Nephron (organoid): ENCODE measurements around the gene VWA5B1.

Source experiments
- H3K27ac Mint-ChIP-seq, 3 experiments: 2 replicates each; pipeline ENCODE4 v1.8.0; 2020; ENCODE audit warnings: mixed read lengths in 3 of 3, mild to moderate bottlenecking in 2 of 3, moderate library complexity in 1 of 3
- H3K27me3 Mint-ChIP-seq: 2 replicates; pipeline ENCODE4 v1.8.0; 2021; ENCODE audit warnings: low read depth, mild to moderate bottlenecking, moderate library complexity, mixed read lengths
- H3K36me3 Mint-ChIP-seq: 2 replicates; pipeline ENCODE4 v1.8.0; 2020; ENCODE audit warnings: low read depth, mixed read lengths
- H3K4me1 Mint-ChIP-seq: 2 replicates; pipeline ENCODE4 v1.8.0; 2020; ENCODE audit warnings: mixed read lengths
- H3K4me3 Mint-ChIP-seq, 3 experiments: 2 replicates each; pipeline ENCODE4 v1.8.0; 2020; ENCODE audit warnings: mild to moderate bottlenecking in 3 of 3, mixed read lengths in 3 of 3, moderate library complexity in 2 of 3
- H3K9me3 Mint-ChIP-seq: 2 replicates; pipeline ENCODE4 v1.8.0; 2020; ENCODE audit warnings: mixed read lengths
- TF ChIP-seq, protein P1 (sequence below), 3 experiments: fragments of 200-600 bp; sonication (generic); IDR thresholded peaks; one replicate each; pipeline ENCODE4 v1.5.0; 2021; ENCODE audit warnings: antibody characterized with exemption in 3 of 3; ENCODE audit not compliant: unreplicated experiment in 3 of 3

The VWA5B1 gene

DNA sequence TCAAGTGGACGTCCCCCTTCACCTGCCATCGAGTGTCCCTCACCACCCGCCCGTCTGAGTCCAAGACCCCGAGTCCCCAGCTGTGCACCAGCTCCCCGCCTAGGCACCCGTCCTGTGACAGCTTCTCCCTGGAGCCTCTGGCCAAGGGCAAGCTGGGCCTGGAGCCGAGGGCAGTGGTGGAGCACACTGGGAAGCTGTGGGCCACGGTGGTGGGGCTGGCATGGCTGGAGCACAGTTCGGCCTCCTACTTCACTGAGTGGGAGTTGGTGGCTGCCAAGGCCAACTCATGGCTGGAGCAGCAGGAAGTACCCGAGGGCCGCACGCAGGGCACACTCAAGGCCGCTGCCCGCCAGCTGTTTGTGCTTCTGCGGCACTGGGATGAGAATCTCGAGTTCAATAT is 63.2 kb downstream of the VWA5B1 start:
- Mint-ChIP-seq H3K9me3 (peaks cover 3% of the 10 kb centered on the region), H3K4me1 (peaks cover 8% of the 10 kb centered on the region), H3K4me3 (no peak overlapping the region), H3K27ac (no peak overlapping the region), H3K36me3 (no peaks in the 10 kb centered on the region), H3K27me3 (peaks cover 25% of the 10 kb centered on the region)
- TF ChIP-seq, protein P1, sequence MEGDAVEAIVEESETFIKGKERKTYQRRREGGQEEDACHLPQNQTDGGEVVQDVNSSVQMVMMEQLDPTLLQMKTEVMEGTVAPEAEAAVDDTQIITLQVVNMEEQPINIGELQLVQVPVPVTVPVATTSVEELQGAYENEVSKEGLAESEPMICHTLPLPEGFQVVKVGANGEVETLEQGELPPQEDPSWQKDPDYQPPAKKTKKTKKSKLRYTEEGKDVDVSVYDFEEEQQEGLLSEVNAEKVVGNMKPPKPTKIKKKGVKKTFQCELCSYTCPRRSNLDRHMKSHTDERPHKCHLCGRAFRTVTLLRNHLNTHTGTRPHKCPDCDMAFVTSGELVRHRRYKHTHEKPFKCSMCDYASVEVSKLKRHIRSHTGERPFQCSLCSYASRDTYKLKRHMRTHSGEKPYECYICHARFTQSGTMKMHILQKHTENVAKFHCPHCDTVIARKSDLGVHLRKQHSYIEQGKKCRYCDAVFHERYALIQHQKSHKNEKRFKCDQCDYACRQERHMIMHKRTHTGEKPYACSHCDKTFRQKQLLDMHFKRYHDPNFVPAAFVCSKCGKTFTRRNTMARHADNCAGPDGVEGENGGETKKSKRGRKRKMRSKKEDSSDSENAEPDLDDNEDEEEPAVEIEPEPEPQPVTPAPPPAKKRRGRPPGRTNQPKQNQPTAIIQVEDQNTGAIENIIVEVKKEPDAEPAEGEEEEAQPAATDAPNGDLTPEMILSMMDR (IDR thresholded peaks at IDR 0.05; ENCODE audit: unreplicated experiment in 3 of 3) = no peak

DNA sequence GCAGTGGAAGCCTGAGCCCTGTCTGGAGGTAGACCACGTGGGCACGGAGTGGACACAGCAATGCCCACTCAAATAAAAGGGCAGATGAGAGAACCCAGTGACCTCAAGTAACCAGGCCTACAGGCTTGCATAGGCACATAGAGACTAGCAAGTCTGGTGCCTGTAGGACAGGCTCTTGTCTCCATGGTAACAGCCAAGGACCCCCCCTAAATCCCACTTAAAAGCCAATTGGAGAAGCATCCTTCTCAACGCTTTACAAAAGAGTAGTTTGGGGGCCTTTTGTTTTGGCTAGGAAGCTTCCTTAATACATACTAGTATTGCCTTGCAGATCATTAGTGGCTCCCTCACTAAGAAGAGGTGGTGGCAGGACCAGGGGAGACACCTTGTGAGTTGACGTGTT is 63.9 kb downstream of the VWA5B1 start:
- no peaks in the 10 kb centered on the region for H3K36me3 Mint-ChIP-seq
- peaks cover 3% of the 10 kb centered on the region for H3K9me3 Mint-ChIP-seq
- TF ChIP-seq, protein P1 (IDR thresholded peaks at IDR 0.05; ENCODE audit: unreplicated experiment in 3 of 3) = no peak
- H3K4me3 Mint-ChIP-seq = no peak overlapping the region
- no peak overlapping the region for H3K27ac Mint-ChIP-seq
- peaks cover 14% of the 10 kb centered on the region for H3K4me1 Mint-ChIP-seq
- H3K27me3 Mint-ChIP-seq = peaks cover 33% of the 10 kb centered on the region

DNA sequence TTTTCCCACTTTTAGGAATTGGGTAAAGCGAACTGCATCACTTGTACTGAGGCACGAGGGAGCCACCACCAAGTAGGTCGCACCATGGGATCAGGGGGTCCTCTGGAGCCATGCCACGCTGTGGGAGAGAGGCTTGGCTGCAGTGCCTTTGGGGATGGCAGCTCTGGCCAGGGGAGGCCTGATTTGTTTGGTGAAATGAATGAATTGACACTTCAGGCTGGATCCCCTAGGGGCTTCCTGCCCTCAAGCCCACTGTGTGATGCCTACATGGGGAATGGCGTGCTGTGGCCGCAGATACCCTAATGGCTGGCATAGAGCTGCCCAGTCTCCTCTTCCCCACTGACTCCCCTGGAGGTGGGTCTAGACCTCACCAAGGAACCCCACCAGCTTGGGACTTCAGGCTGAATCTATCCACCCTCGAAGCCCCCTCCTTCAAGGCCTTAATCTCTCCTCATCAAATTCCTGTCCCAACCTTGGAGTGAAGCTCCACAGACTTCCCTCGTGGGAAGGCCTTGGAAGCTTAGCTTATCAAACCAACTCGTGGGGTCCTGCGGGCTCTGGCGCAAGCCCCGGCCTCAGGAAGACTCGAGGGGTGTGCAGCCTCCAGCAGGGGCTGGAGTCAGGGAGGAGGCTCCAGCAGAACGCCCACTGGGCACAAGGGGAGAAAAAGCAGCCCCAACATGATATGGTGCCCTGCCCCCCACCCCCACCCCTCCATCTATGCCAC is 64.6 kb downstream of the VWA5B1 start:
- TF ChIP-seq, protein P1 (IDR thresholded peaks at IDR 0.05; ENCODE audit: unreplicated experiment in 3 of 3) = no peak
- no peak overlapping the region for H3K4me3 Mint-ChIP-seq
- no peak overlapping the region for H3K27ac Mint-ChIP-seq
- H3K4me1 Mint-ChIP-seq = peaks cover 14% of the 10 kb centered on the region
- peaks cover 3% of the 10 kb centered on the region for H3K9me3 Mint-ChIP-seq
- H3K27me3 Mint-ChIP-seq = peaks cover 38% of the 10 kb centered on the region
- no peaks in the 10 kb centered on the region for H3K36me3 Mint-ChIP-seq

DNA sequence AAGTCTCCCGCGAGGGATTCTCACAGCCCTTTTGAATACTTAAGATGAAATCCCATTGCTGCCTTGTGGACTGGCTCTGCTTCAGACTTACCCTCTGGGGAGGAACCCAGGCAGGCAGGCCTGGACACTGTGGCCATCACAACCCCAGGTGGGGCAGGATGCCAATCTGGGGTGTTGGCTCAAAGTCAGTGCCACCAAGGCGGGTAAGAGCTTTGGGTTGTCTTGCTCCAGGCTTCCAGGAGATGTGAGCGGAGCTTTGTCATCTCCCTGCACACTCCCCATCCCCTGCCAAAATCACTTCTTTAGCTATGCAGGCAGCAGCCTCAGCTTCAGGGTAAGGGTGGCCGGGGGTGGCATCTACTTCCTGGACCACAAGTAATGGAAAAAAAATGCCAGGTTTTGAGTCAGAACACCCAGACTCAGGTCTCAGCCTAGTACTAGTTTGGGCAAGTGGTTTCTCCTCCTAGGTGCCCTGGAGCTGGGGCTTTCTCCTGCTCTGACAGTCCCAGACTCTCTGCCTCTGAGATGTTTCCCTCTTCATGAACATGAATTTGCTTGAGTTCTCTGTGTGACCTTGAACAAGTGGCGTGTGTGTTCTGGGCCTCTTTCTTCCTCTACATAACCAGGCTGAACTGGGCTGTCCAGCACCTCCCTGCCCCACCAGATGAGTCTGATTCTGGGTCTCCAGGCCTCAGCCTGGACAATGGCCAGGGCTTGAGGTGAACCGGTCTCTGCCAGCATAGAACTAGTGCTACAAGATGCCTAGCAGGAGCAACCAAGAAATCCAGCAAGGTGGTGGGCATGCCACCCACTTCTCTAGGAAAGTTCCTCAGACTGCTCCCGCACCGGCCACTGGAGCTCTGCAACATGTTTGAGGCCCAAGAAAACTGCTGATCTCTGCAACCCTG is 65.4 kb downstream of the VWA5B1 start:
- TF ChIP-seq, protein P1 (IDR thresholded peaks at IDR 0.05; ENCODE audit: unreplicated experiment in 3 of 3) = no peak
- no peak overlapping the region for H3K4me3 Mint-ChIP-seq
- H3K36me3 Mint-ChIP-seq = no peaks in the 10 kb centered on the region
- no peak overlapping the region for H3K27ac Mint-ChIP-seq
- peaks cover 14% of the 10 kb centered on the region for H3K4me1 Mint-ChIP-seq
- H3K9me3 Mint-ChIP-seq = peaks cover under 1% of the 10 kb centered on the region
- peaks cover 46% of the 10 kb centered on the region for H3K27me3 Mint-ChIP-seq

DNA sequence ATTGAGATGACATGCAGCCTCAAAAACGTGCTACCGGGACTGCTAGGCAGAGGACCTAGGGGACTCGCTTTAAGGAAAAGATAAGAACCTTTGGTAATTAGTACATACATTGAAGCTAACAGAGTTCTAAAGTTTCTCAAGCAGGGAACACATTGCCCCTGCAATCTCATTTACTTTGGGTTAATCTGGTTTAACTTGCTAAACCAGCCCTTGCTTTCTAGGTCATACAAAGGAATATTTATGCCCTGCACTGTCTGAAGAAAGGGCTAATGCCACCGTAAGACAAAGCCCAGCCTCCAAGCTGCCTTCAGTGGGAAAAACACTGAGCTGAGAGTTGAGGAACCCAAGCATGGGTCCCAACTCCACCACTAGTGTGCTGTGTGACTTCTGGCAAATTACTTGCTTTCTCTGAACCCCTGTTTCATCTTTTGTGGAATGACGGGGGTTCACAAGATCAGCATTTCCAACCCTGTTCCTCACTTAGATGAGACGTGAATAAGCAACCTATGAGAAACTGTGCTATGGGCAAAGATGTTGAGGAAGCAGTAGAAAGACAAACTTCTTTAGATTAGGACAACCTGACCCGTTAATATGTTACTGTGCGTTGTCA is 66.3 kb downstream of the VWA5B1 start:
- Mint-ChIP-seq H3K27me3 (peaks cover 55% of the 10 kb centered on the region), H3K4me1 (peaks cover 14% of the 10 kb centered on the region), H3K36me3 (no peaks in the 10 kb centered on the region), H3K4me3 (no peak overlapping the region), H3K9me3 (no peaks in the 10 kb centered on the region), H3K27ac (no peak overlapping the region)
- TF ChIP-seq, protein P1 (IDR thresholded peaks at IDR 0.05; ENCODE audit: unreplicated experiment in 3 of 3) = no peak
